Left lobe of liver (tissue), 2 donors: ENCODE measurements around the gene PLB1. TPM values are rescaled to one million over a fixed set of nuclear protein-coding genes. Genes with fewer than 3 reads are reported as not detected.

Experiments
- ATAC-seq: fragments of 200-7000 bp; cut with Tn5 transposase; one replicate; pipeline ENCODE4 v1.9.1; 2020; ENCODE audit warnings: mild to moderate bottlenecking, moderate library complexity
- DNase-seq: peaks from one replicate; pipeline ENCODE4 v3.0.0-alpha.2; 2020; ENCODE audit warnings: low spot score
- total RNA-seq: library from RNA; stranded (reverse); gene quantifications from one replicate; pipeline ENCODE4 v1.2.1, GENCODE V29; 2021
- donor health status: DM: no; HTN: no; CAD: no; lungs with moderate emphysema.
- donor health status: DM: no; HTN: yes; CAD: no.

Gene PLB1
- total RNA-seq, 1 donor from 2014 or later: 0.45 TPM

GRCh38 chr2:28557389-28558131, 61.7 kb downstream of the PLB1 start:
- ATAC-seq: no peak
- DNase-seq: no peak

DNA sequence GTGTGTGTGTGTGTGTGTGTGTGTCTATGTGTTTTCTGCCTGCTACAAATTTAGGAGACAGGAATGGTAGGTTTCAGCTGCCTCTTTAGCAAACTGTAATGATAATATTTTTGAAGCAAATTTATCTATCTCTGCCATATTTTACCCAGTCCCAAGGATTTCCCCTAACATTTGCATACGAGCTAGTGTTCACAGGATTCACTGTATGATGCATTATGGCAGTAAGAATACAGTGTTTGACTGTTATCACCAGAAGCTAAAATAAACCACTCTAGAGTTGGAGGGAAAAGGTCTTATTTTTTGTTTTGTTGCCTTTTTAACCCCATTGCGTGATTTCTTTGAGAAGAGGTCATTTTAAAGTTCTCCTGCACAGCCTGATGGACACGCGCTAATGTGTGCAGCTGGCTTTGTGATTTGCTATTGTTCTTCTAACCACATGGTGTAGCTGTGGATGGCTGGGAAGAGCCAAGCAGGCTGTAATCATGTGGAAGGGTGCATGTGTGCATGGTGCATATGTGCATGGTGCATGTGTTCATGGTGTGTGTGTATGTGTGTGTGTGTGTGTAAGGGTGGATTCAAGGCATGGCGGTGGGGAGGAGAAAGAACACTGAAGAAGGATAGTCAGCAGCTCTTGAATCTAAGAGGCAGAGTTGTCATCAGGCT, 62.4 kb downstream of the PLB1 start:
- DNase-seq: no peak
- ATAC-seq: no peak

DNA sequence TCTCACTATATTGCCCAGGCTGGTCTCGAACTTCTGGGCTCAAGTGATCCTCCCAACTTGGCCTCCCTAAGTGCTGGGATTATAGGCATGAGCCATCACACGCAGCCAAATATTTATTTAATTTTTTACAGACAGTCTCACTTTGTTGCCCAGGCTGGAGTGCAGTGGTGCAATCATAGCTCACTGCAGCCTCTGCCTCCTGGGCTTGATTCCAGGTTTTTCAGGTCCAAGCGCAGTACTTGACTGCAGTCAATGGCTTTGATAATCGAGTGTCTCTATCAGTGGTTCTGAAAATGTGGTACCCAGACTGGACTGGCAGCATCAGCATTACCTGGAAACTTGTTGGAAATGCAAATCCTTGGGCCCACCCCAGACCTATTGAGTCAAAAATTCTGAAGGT, 63.1 kb downstream of the PLB1 start:
- ATAC-seq: peak; percentile 92
- peak; percentile 68 for DNase-seq

GRCh38 chr2:28563869-28564268, 68.0 kb downstream of the PLB1 start:
- DNase-seq (no peak), ATAC-seq (no peak)

- DNase-seq: no peak
- ATAC-seq: no peak
These were observed 68.5 kb downstream of the PLB1 start for GRCh38 chr2:28564346-28564745.

DNA sequence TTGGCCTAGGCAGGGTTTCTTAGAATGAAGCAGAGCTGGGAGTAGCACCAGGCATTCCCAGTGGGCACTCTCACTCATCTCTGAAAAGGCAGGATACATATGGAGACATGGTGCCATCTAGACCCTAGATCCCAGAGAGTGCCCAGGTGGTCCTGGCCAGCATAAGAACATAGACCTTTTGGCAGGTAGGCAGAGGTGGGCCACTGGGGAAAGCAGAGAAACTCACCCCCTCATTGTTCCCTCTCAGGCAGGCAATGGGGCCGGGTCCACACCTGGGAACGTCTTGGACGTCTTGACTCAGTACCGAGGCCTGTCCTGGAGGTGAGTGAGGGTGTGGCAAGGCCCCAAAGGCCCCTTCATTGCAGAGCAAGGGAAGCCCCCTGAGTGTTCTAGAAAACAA, 69.2 kb downstream of the PLB1 start:
- DNase-seq (no peak), ATAC-seq (no peak)

DNA sequence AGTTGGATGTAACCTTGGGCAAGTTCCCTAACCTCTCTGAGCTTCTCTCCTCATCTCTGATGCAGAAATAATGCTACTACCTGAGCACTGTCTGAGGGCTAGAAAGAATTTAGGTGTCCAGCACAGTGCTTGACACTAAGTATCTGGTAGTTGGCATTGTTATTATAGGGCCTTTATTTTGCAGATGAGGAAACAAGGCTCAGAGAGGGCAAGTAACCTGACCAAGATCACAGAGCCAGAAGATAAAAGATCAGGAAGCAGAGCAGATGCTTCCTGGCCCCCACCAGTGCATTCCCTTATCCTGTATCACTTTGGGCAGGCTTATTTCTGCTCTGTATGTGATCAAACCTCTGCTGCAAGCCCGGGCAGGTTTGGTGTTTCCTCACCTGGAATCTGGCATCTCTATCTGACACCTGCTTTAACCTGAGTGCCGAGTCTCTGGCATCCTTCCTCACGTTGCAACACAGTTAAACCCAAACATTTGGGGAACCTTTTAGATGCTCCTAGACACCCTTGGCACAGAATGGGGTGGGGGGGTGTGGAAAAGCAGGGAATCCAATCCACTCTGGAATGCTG, 69.9 kb downstream of the PLB1 start:
- ATAC-seq: no peak

DNA sequence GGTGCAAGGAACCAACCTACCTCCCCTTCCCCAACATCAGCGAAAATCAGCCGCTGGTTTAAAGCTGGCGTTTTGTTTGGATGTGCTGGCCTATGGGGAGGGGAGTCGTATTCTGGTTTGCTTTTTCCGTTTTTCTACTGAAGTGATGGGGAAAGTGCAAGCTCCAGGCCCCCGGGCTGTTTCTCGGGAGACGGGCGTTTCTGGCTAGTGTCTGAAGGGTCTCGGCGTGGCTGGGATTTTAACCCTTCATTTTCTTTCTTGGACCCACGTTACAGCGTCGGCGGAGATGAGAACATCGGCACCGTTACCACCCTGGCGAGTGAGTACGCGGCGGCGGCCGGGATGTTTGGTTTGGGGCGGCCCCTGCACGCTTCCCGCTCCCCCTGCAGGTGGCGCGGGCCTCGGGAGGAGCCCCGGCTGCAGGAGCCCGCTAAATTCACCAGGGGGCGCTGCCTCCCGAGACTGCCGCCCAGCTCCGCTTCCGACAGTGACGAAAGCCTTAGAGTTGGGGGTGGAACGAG, 70.7 kb downstream of the PLB1 start:
- DNase-seq: peak; percentile 83
- ATAC-seq: peak; percentile 100

More for the DNA sequence above, 69.9 kb downstream of the PLB1 start:
- no peak for DNase-seq

DNA sequence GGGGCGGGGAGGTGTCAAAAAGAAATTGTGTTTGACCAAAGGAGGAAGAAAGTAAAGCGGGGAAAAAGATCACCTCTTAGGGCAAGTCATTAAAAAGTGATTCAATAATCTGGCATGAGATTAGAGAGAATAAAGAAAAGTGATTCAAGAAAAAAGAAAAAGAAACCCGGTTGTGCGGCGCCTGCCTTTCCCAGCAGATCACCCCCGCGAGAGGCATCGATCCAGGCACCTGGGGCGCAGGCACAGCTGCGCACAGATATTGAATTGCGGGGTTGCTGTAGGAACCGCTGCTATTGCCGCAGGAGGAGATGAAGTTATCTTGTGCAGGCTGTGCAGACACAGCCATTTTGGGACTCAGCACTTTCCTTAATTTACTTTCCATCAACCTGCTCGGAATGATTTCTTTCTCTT, 71.2 kb downstream of the PLB1 start:
- no peak for DNase-seq

DNA sequence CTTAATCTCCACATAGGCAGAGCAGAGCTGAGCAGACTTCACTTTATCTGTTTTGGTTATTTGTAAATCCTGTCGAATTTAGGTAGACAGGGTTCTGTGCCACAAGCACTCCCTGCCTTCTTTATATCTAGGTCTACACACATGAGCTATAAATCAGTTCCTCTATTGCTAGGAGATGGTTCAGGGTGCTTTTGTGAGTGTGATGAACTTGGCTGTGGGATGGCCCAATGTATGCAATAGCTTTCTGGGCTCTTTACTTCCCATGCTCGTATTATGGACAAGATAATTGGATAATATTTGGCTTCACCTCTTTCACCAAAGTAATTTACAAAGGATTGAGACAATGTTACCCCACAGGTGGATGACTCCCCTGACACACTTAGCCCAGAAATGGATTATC, 72.2 kb downstream of the PLB1 start:
- DNase-seq: no peak
- no peak for ATAC-seq

More for the DNA sequence above, 71.2 kb downstream of the PLB1 start:
- ATAC-seq: peak; percentile 48

DNA sequence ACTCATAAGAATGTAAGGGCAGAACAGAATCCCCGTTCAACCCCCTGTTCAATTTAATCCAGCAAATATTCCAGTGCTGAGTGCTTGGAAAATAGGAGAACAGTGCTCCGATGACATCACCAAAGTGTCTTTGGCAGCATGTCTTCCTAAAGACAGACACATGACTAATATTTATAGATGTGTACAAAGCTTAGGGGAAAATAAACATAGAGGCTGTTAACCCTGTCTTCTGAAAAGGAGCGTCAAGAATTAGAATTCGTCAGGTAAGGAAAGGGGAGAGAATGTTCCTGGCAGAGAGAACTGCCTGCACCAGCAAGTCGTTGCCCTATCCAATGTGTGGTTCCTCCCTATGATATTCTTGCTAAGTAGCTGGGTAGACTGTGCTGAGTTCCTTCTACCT, 72.7 kb downstream of the PLB1 start:
- no peak for DNase-seq
- no peak for ATAC-seq

GRCh38 chr2:28570431-28570830, 74.6 kb downstream of the PLB1 start:
- ATAC-seq (no peak), DNase-seq (no peak)

DNA sequence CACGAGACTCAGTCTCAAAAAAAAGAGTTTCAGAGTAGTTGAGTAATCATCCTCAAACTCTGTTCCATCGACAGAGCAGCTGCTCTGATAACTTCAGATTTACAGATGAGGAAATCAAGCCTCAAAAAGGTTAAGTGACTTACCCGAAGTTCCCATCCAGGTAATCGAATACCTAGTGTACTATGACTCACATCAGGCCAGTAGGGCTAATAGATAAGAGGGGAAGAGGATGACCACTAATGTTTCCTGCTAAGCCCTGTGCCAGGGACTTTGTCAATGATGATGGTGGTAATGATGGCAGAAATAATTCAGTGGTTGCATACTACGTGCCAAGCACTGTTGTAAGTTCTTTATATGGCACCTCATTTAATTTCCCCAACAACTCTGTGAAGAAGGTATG, 80.9 kb downstream of the PLB1 start:
- ATAC-seq (no peak), DNase-seq (no peak)

DNA sequence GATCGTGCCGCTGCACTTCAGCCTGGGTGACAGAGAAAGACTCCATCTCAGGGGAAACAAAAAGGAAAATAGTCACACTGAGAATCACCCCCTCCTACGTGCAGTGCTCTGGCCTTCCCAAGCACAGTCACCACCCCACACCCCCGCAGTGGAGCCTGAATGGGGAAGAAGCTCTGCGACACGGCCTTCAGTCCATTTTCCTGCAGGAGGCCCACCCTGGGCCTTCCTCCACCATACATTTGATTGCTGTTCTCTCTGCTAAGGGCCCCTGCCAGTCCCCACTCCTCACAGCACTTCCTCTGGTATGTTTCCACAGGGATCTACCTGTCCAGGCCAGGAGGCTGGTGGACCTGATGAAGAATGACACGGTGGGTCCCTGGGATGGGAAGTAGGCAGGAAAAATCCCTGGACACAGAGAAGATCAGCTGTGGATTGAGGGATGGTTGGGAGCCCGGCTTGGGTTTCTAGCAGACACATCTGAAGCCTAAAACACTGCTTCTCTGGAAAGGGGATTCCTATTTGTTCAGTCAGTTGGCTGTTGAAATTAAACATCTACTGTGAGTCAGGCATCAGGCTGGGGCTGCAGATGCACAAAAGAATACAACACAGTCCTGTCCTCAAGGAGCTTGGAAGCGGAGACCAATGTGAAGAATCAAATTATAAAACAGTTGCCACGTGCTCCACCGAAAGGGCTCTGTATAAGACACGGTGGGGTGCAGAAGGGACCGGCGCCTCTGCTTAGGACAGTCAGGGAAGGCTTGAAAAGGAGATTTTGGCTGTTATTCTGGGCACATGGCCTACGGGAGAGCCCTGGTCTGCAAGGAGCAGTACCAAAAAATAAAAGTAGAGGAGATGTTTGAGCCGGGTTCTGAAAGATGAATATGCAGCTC, 82.2 kb downstream of the PLB1 start:
- ATAC-seq (no peak), DNase-seq (no peak)

DNA sequence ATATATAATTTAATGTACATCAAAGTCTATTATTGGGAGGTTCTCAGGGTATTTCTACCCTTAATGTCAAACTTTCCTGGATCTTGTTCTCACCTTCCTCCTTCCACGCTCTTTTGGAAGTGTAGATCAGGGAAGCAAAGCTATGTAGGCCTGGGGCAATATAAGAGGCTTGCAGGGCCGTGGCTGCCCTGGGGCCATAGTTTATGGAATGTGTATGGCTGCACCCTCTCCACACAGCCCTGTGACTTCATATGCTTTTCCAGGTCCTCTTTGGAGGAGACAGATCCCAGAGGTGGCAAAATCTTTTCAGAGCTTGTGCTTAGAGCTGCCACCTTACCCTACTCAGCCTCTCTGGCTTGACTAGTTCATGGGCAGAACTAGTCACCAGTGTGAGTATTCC, 82.9 kb downstream of the PLB1 start:
- ATAC-seq (no peak), DNase-seq (no peak)

DNA sequence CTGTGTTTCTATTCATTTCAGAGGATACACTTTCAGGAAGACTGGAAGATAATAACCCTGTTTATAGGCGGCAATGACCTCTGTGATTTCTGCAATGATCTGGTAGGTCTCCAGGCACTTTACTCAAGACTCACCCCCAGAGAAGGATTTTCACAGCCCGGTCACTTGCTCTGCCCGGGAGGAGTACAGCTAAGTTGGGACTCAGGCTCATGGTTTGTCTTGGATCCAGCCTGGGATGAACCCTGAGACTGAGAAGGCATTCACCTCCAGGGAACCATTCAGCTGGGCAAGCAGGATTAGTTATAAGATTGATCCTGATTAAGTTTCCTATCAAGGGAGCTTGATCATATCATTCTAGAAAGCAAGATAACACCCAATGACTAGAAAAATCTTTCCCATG, 83.7 kb downstream of the PLB1 start:
- ATAC-seq: no peak
- no peak for DNase-seq

DNA sequence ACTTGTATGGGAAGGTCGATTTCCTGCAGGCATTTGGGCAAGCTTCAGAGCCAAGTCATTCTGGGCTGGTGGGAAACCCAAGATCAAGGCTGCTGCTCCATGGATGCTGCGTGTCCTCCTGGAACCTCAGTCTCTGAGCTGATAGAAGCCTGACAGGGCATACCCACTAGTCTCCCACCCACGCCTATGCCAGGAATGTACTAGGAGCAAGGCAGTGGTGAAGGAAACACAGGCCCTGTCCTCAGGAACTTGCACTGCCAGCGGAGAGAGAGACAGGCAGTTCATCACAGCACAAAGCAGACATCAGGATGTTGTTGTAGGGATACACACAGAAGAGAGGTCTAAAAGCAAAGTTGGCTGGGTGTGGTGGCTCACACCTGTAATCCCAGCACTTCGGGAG, 84.2 kb downstream of the PLB1 start:
- ATAC-seq (no peak), DNase-seq (no peak)

DNA sequence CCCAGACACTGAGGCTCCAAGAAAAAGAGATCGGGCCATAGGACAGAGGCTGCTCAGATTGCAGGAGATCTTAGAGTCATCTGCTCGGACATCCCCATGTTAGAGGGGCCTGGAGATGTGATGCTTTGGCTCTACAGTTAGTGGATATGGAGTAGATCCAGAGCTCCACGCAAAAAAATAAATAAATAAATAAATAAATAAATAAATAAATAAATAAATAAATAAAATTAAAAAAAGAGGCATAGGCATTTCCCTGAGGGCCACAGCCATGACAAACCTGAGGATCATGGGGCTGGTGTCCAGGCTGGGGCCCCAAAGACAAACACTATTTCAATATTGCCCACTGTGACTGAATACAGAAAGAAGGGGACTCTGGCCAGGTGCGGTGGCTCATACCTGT, 85.5 kb downstream of the PLB1 start:
- DNase-seq (no peak), ATAC-seq (no peak)

GRCh38 chr2:28582152-28582551, 86.3 kb downstream of the PLB1 start:
- no peak for ATAC-seq
- DNase-seq: no peak

DNA sequence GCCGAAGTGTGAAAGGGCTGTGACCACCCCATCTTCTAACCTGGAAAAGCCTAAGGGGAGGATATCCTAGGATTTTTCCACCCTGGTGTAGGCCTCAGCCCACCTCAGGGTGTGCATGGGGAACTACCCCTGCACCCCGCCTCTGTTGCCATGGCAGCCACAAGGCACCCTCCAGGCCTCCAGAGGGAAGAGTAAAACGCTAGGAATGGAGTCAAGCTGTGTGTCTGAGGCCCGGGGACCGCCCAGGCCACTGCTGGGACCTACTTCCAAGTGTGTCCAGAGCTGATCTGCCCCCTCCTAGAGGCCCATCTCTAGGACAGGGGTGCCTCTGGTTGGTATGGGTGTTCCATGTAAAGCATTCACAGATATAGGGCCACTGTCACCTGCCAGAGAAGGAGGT, 86.7 kb downstream of the PLB1 start:
- DNase-seq: no peak
- no peak for ATAC-seq

- ATAC-seq (peak; percentile 34), DNase-seq (no peak)
These were observed 88.2 kb downstream of the PLB1 start for GRCh38 chr2:28583899-28584553.
